Activated T-cell treated with anti-CD3 and anti-CD28 coated beads, Interleukin-2, amount 50 U/mL, for 4 hours (primary cell): Measurements from ENCODE around the gene HSD17B13. TPM values are rescaled to one million over a fixed set of nuclear protein-coding genes. Genes with fewer than 3 reads are reported as not detected.

ENCODE experiments used
- ATAC-seq, 2 donors: fragments of 200-7000 bp; cut with Tn5 transposase; one replicate each; pipeline ENCODE4 v1.10.0; 2021
- DNase-seq: peaks from one replicate; pipeline ENCODE4 v3.0.0-alpha.2; 2020
- H3K27me3 Mint-ChIP-seq: one replicate; pipeline ENCODE4 v1.8.0; 2021; ENCODE audit warnings: low read depth, mixed read lengths
- H3K36me3 Mint-ChIP-seq: one replicate; pipeline ENCODE4 v1.8.0; 2022; ENCODE audit warnings: mixed read lengths; ENCODE audit not compliant: insufficient read depth
- H3K4me1 Mint-ChIP-seq: one replicate; pipeline ENCODE4 v1.8.0; 2021; ENCODE audit warnings: low read depth, mixed read lengths
- H3K4me3 Mint-ChIP-seq: one replicate; pipeline ENCODE4 v1.8.0; 2021; ENCODE audit warnings: mild to moderate bottlenecking, moderate library complexity, mixed read lengths
- H3K9me3 Mint-ChIP-seq: one replicate; pipeline ENCODE4 v1.8.0; 2021; ENCODE audit warnings: mixed read lengths
- total RNA-seq, 3 donors: library from RNA; stranded (reverse); gene quantifications; one replicate each; pipeline ENCODE4 v1.2.1, GENCODE V29; 2021

Gene HSD17B13
- total RNA-seq, 3 donors from 2014 or later: not detected

DNA sequence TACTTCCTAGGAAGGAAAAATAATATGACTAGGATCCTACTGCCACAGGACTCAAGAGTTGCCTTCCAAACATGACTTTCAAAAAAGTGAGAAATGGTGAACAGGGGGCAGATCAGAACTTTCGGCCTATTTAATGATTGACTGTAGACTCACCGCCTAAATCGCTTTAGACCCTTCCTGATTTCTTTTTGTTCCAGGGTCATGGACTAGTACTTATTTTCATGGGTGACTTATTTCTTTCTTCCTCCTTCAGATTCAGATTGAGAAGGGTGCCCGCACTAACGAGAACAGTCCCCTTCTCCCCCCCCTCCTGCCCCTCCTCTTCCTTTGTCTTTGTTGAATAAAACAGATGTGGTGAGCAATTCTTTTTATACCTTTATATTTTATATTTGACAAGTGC is 54.3 kb downstream of the HSD17B13 start:
- no peak for ATAC-seq
- DNase-seq: no peak
- no peak overlapping the region for H3K4me3 Mint-ChIP-seq
- H3K4me1 Mint-ChIP-seq: no peaks in the 10 kb centered on the region
- H3K36me3 Mint-ChIP-seq: no peaks in the 10 kb centered on the region
- no peaks in the 10 kb centered on the region for H3K9me3 Mint-ChIP-seq
- peaks cover 12% of the 10 kb centered on the region for H3K27me3 Mint-ChIP-seq

DNA sequence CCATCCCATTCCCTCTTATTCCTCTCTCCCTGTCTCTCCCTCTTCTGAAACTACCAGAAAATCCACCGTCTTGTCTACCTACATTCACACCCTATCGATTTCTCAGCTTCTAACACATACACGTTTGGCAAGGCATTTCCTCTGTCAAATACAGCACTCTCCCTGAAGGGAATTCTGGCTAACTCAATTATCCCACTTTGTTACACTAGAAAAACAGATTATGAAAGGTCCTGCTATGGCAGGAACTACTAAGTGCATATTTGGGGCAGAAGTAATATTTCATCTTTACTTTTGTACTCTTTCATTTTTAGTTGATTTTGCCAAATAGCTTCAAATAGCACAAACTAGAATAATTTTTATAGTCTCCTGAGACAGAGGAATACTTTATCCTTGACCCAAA is 55.7 kb downstream of the HSD17B13 start:
- Mint-ChIP-seq H3K4me1 (no peaks in the 10 kb centered on the region), H3K36me3 (no peaks in the 10 kb centered on the region), H3K9me3 (peaks cover 3% of the 10 kb centered on the region), H3K4me3 (no peak overlapping the region), H3K27me3 (peaks cover 6% of the 10 kb centered on the region)
- no peak for ATAC-seq
- DNase-seq: no peak

DNA sequence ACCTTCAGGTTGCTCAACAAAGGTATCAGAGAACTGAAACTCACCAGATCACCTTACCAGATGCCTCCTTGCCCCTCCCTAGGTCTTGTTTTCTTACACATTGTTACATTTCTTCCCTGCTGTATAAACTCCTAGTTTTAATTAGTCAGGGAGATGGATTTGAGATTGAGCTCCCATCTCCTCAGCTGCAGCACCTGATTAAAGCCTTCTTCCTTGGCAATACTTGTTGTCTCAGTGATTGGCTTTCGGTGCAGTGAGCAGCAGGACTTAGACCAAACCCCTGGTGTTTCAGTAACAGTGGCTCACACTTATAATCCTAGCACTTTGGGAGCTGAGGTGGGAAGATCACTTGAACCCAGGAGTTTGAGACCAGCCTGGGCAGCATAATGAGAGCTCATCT is 59.8 kb downstream of the HSD17B13 start:
- ATAC-seq (no peak), DNase-seq (no peak)
- Mint-ChIP-seq H3K4me3 (no peak overlapping the region), H3K9me3 (peaks cover 3% of the 10 kb centered on the region), H3K27me3 (peaks cover 4% of the 10 kb centered on the region), H3K4me1 (no peaks in the 10 kb centered on the region), H3K36me3 (no peaks in the 10 kb centered on the region)

DNA sequence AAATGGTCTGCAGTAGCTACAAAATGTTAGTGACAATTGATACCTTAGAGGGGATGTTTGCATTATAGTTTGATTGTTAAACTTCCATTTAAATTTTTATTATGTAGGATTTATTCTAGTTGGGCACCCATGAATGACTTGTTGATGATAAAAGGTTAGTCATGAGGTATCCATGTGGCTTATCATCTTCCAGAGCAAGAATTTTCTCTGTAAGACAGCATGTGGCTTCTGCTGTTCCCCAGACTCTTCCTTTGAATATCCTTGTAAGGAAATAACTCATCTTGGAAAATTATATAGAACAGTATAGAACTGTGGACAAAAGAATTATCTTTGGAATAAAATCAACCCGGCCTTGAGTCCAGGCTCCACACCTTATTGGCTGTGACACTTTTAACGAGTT is 62.2 kb downstream of the HSD17B13 start:
- H3K4me1 Mint-ChIP-seq: no peaks in the 10 kb centered on the region
- H3K4me3 Mint-ChIP-seq: no peak overlapping the region
- H3K9me3 Mint-ChIP-seq: peaks cover 8% of the 10 kb centered on the region
- H3K36me3 Mint-ChIP-seq: no peaks in the 10 kb centered on the region
- H3K27me3 Mint-ChIP-seq: no peaks in the 10 kb centered on the region
- no peak for ATAC-seq
- no peak for DNase-seq

GRCh38 chr4:87258677-87259076 is 64.0 kb downstream of the HSD17B13 start:
- ATAC-seq (no peak), DNase-seq (no peak)
- Mint-ChIP-seq H3K4me3 (no peak overlapping the region), H3K27me3 (no peaks in the 10 kb centered on the region), H3K36me3 (no peaks in the 10 kb centered on the region), H3K4me1 (no peaks in the 10 kb centered on the region), H3K9me3 (peaks cover 10% of the 10 kb centered on the region)

DNA sequence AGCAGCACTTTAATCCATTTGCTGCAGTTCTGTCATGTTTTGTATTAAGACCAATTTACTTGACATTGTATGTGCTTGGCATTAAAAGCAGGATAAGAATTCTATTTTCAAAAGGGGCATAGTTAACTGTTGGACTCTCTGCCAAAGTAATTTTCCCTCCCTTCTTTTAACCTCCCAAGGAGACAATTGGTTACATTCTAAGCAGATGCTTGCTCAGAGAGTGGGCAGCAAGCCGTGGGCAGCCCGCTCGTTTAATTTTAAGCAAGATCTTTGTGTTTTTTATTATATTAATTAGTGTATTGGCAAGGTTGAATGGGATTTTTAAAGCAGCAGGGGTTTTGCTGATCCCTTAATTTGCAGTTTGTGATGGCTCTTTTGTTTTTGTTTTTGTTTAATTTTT is 65.2 kb downstream of the HSD17B13 start:
- Mint-ChIP-seq H3K4me1 (no peaks in the 10 kb centered on the region), H3K9me3 (peaks cover 7% of the 10 kb centered on the region), H3K4me3 (no peak overlapping the region), H3K36me3 (no peaks in the 10 kb centered on the region), H3K27me3 (no peaks in the 10 kb centered on the region)
- no peak for ATAC-seq
- no peak for DNase-seq

DNA sequence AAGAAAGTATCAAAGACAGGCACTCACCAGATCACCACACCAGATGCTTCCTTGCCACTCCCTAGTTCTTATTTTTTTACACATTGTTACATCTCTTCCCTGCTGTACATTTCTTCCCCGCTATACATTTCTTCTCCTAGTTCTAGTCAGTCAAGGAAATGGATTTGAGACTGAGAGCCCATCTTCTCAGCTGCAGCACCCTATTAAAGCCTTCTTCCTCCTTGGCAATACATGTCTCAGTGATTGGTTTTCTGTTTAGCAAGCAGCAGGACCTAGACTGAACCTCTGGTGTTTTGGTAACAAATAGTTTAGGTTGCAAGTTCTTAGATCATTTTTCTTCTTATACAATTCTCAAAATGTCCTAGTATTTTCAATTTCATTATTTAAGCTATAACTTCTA is 66.9 kb downstream of the HSD17B13 start:
- no peaks in the 10 kb centered on the region for H3K4me1 Mint-ChIP-seq
- peaks cover 7% of the 10 kb centered on the region for H3K9me3 Mint-ChIP-seq
- DNase-seq (no peak), ATAC-seq (no peak)
- H3K36me3 Mint-ChIP-seq: no peaks in the 10 kb centered on the region
- H3K4me3 Mint-ChIP-seq: no peak overlapping the region
- H3K27me3 Mint-ChIP-seq: no peaks in the 10 kb centered on the region

Other genes starting within 250 kb of the HSD17B13 start
- 10 to 100 TPM; 16.4 to 23.0 (median 18.9) TPM for gene KLHL8, start 102.3 kb downstream of the HSD17B13 start, total RNA-seq
- 1 to 10 TPM; 5.3 to 8.9 (median 7.4) TPM for gene HSD17B11, start 68.3 kb upstream of the HSD17B13 start, total RNA-seq
- 10 to 100 TPM; 15.9 to 21.0 (median 16.6) TPM for gene NUDT9, start 99.7 kb upstream of the HSD17B13 start, total RNA-seq
- gene SPARCL1, start 206.5 kb upstream of the HSD17B13 start, total RNA-seq: under 1 TPM; 0.30 to 0.53 (median 0.49) TPM